Fibroblast of pulmonary artery (primary cell): ENCODE measurements around the gene ACAP2.

Experiments
- DNase-seq: peaks from one replicate; pipeline ENCODE4 v3.0.0-alpha.2; 2010; ENCODE audit warnings: low read depth
- H3K4me3 ChIP-seq: replicated peaks from 2 replicates; pipeline ENCODE4 v1.5.1; 2011; ENCODE audit warnings: low read depth, mild to moderate bottlenecking, control low read depth, low read length, moderate library complexity
- CTCF ChIP-seq: IDR thresholded peaks from 2 replicates; pipeline ENCODE4 v1.5.1; 2011; ENCODE audit warnings: mild to moderate bottlenecking, control low read depth, low read length, inconsistent platforms; ENCODE audit errors: missing control alignments

The ACAP2 gene

GRCh38 chr3:195240939-195241338 is 201.9 kb downstream of the ACAP2 start:
- H3K4me3 ChIP-seq = no peak overlapping the region
- no peak for DNase-seq
- no peak for TF ChIP-seq CTCF

GRCh38 chr3:195240171-195240701 is 202.6 kb downstream of the ACAP2 start:
- TF ChIP-seq CTCF = no peak
- DNase-seq = no peak
- no peak overlapping the region for H3K4me3 ChIP-seq

GRCh38 chr3:195239121-195239520 is 203.7 kb downstream of the ACAP2 start:
- no peak for TF ChIP-seq CTCF
- H3K4me3 ChIP-seq = no peak overlapping the region
- DNase-seq = no peak

- H3K4me3 ChIP-seq = no peak overlapping the region
- DNase-seq = peak; percentile 67
- TF ChIP-seq CTCF = no peak
These were observed 204.2 kb downstream of the ACAP2 start for GRCh38 chr3:195238586-195239118.

- H3K4me3 ChIP-seq = no peak overlapping the region
- no peak for DNase-seq
- TF ChIP-seq CTCF = no peak
These were observed 204.7 kb downstream of the ACAP2 start for GRCh38 chr3:195238081-195238571.

- TF ChIP-seq CTCF = no peak
- no peak overlapping the region for H3K4me3 ChIP-seq
- DNase-seq = no peak
These were observed 205.8 kb downstream of the ACAP2 start for GRCh38 chr3:195236801-195237570.
